HG03097 (cell line): ENCODE data around the gene TMEM184B.

Experiments
- ATAC-seq: cut with Tn5 transposase; IDR thresholded peaks from one replicate; pipeline ENCODE4 v1.9.1; 2021; ENCODE audit not compliant: unreplicated experiment, low FRiP score

The TMEM184B gene

DNA sequence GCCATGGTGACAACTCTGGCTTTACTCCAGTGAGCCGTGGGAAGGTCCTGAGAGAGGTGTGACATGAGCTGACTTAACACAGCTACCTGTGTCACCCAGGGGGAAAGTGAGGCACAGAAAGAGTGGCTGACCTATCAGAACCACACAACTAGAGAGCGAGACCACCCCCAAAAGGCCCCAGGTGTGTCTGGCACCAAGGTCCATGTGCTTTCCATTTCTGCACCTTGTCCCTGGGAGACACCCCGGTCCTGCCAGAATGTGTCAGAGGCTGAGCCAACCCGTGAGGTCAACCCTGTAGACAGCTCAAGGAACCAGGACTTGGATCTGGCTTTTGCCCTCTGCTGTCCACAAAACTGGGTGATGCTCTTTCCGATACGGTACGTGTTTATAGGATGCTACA lies 61.3 kb downstream of the TMEM184B start:
- no peak for ATAC-seq

DNA sequence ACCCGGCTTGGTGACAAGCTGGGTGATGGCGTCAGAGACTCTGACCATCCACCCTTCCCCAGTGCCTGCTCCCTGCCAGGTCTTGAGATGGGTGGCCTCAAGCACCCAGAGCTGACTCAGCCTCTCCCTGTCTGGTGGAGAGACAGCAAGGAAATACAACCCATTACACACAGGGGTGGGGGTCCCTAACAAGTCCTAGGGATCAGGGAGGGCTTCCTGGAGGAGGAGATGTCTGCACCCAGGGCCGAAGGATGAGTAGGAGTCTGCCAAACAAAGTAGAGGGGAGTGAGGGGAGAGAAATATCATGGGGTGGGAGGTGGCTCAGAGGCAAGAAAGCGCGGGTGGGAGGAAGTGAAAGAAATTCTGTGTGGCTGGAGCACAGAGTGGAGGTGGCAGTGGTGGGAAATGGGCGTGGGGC lies 64.2 kb downstream of the TMEM184B start:
- no peak for ATAC-seq

DNA sequence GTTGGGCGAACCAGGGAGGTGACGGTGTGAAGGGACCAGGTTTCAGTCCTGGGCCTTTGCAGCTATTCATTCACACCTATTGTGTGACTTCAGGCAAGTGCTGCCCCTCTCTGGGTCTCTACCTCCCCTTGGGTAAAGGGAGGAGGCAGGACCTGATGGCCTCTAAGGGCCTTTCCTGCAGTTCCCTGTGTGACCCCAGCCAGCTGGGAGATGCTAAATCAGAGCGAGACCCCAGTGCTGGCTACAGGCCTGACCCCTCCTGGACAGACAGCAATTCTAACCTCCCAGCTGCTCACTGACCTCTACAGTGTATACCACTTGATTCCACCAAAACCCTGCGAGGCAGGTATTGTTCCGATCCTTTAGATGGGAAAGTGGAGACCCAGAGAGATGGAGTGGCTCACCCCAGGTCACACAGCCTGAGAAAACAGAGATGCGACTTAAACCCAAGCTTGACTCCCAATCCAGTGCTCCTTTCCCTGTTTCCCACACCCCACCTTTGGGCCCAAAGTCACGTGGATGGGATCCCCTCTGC lies 64.8 kb downstream of the TMEM184B start:
- ATAC-seq, result no peak

DNA sequence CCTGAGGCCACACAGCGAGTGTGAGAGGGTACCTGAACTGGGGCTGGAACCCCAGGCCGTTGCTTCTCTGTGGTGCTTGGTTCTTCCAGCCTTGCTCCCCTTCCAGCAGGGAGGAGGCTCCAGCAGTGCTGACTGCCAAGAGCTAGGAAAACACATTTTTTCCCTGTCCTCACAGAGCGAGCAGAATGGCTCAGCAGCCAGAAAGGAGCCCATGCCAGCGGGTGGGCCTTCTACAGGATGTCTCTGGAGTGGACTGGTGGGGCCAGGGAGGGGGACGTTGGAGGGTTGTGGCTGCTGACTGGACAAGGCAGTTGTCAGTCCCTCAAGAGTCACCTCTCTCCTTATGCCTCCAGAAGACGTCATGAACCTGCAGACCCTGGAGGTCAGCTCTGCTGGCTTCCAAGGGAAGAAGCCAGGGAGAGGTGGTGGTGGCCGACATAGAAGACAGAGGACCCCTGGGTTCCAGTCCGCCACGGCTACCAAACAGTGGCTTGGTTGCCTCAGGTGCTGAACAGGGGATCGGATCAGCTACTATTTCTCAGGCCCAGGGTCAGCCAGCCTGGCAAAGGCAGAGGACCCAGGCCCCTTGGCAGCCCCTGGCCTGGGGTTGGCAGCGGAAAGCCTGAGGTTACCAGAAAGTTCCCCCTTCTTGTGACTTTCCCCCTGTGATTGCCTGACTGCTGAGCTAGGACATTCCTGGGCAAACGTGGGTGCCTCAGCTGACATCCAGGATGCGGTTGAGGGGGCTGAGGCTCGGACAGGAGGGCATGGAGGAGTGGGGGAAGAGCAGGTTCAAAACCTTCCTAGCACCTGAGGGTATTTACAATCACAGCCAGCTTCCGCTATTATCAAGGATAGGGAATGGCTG lies 67.3 kb downstream of the TMEM184B start:
- no peak for ATAC-seq

DNA sequence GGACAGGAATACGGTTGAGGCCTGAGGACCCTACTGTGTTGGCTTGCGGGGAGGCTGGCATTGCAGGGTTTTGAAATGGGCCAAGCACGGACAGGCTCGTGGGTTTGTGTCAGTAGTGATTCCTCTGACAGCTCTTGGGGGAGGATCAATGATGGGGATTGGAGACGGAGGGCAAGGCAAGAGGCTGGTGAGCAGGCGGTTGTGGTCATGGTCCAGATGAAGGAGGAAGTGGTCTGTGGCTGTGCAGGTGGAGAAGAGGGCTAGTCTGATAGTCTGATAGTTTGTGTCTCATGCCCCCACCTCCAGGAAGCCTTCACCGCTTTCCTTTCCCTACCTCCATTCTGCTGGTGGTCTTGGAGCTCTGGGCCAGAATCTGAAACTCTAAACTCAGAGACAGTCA lies 68.0 kb downstream of the TMEM184B start:
- ATAC-seq, result no peak

DNA sequence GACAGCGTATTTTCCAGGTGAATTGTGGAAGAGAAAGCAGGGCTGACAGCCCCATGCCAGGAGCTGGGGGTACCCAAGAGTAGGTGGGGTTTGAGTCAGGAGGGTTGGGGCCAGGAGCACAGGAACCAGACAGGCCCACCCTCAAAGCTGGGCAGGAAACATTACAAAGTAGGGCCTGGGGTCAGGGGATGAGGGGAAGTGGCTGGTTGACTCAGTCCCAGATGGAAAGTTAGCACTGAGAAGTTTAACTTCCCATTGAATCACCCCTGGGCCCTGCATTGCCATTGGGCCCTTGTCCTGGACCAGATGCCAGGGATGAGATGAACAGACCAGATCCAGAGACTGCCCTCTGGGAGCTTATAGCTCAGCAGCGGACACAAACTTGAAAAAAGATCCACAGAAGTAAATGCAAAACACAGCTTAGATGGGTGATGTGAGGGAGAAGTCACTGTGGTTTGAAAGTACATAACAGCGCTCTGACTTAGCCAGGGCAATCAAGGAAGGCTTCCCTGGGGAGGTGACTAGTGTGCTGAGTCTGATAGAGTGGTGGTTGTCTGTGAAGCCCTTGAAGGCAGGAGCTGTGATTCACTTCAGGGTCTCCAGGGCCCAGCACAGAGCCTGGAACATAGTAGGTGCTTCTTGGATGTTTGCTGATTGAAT lies 68.8 kb downstream of the TMEM184B start:
- no peak for ATAC-seq

DNA sequence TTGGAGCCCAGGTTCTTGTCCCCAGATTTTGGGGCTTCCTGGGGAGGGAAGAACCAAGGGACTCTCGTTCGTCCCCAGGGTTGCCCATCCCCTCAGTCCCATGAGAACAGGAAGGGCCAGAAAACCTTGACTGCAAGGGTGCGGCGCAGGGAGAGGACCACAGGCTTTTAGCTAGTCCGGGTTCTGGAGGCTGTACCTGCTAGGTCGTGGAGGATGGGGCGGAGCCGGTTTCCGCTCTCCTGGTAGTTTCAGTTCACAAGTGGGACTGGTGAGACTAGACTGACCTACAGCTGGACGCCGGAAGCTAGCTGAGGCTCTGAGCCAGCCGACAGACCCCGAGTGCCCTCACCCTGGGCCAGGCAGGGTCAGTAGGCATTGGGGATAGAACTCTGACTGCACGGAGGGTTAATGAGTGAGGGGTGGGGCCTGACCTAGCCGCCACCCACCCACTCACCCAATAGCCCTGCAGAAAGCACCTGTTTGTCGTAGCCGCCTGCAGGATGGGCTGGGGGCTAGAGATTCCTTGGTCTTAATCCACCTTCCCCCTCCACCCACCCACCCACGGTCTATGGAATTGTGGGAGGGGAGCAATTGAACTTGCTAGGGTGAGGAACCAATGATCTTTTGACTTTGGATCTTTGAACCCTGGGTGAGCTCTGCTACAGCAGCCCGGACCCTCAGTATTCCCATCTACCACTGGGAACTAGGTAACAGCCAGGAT lies 69.6 kb downstream of the TMEM184B start:
- ATAC-seq, result no peak

DNA sequence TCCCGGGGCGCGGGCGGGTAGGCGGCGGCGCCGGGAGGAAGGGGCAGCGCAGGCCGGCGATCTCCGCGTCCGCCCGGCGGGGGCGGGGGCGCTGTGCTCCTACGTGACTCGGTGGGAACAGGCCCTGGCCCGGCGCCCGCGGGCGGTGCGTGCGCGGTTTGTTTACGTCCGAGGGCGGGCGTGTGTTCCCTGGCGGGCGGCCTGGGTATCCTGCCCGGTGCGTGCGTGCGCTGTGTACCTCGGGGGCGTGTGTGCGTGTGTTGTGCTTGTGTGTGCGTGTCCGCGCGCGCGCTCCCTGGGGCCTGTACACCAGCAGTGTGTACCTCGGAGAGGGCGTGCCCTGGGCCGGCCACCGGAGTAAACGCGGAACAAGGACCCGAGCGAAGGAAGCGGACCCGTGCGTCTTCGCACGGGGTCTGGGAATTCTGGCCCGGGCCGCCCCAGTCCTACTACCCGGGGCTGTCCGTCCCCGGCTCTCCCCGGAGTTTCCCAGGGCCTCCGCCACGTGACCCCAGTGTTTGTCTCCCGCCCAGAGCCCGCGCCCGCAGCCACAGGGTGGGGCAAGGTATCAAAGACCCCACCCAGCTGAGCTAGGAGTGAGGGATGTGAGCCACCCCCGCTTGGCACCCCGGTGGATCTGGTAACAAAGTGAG lies 70.2 kb downstream of the TMEM184B start:
- ATAC-seq, result peak; percentile 18

DNA sequence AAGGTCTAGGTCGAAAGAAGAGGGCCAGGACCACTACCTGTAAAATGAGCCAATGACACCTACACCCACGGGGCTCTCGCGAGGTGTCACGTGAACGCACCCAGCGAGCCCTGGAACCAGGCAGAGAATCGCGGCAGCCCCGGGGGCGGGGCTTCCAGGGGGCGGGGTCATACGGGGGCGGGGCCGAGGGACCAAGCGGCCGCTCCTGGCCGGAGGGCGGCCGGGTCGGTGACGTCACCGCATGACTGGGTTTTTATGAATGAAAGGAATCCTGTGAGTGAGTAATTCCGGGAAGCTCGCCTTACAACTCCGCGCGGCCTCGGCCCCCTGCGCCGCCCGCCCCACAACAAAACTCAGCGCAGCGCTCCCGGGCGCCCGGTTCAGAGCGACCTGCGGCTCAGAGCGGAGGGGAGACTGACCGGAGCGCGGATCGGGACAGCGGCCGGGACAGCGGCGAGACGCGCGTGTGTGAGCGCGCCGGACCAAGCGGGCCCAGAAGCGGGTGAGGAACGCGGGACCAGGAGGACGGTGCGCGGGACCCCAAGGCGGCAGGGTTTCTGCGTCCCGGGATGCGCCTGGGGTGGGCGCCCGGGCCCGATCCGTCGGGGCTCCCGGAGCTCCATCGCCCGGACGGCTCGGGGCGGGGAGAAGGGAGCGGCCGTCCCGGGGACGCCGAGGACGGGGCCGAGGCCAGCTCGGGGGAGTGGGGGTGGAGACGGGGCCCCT lies 70.9 kb downstream of the TMEM184B start, which contains the start of gene MAFF:
MAFF (plus strand) TSS at position 284 of the 726 bp plus-strand sequence. CDS start 11,860 bp downstream, outside the sequence.
- peak; percentile 45 for ATAC-seq

DNA sequence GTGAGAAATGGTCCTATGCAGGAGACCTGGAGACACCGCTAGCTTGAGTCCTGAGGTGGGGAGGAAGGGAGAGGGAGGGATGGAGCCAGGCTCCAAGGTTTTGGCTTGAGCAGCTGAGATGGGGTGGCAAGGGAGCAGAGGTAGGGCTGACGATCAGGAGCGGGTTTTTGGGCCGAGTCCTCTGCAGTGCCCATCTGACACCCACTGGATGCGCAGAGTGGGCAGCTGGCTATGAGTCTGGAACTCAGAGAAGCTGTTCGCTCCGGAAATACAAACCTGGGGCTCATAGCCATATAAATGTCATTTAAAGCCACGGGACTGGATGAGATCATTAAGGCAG lies 71.5 kb downstream of the TMEM184B start:
- no peak for ATAC-seq

DNA sequence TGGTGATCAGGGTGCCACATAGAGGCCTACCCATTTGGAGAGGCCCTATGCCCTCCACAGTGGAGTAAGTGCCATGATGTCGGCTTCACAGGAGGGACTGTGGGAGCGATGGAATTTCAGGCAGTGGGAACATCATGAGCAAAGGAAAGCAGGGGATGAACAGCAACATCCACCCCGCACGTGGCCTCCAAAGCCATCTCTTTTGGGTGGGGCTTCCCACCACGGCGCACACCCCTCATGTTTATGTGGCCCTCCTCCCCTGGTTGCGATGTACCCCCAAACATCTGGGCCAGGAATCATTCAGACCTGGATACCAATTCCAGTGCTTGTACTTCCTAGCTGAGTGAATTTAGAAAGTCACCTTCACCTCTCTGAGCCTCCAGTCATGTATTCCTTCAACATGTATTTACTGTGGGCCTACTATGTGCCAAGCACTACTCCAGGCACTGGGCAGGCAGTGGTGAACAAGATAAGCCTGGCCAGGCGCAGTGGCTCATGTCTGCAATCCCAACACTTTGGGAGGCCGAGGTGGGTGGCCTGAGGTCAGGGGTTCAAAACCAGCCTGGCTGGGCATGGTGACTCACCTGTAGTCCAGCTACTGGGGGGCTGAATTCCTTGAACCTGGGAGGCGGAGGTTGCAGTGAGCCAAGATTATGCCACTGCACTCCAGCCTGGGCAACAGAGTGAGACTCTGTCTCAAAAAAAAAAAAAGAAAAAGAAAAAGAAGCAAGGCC lies 72.8 kb downstream of the TMEM184B start:
- no peak for ATAC-seq

DNA sequence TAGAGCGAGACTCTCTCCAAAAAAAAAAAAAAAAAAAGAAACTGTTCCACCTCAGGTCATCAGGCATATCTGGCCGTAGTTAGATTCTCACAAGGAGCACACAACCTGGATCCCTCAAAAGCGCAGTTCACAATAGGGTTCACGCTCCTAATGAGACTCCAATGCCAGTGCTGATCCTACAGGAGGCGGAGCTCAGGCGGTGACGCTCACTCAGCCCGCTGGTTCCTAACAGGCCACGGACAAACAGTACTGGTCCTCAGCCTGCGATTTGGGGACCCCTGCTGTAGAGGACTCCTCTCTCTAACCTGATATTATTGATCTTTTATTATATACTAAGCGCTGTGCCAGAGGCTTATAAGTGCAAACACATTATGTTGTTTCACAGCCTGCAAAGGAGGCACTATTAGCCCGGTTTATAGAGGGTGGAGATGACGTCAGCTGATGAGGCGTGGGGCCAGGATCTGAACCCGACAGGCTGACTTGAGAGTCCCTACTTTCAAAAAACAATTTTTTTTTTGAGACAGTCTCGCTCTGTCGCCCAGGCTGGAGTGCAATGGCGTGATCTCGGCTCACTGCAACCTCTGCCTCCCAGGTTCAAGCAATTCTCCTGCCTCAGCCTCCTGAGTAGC lies 75.9 kb downstream of the TMEM184B start:
- no peak for ATAC-seq

DNA sequence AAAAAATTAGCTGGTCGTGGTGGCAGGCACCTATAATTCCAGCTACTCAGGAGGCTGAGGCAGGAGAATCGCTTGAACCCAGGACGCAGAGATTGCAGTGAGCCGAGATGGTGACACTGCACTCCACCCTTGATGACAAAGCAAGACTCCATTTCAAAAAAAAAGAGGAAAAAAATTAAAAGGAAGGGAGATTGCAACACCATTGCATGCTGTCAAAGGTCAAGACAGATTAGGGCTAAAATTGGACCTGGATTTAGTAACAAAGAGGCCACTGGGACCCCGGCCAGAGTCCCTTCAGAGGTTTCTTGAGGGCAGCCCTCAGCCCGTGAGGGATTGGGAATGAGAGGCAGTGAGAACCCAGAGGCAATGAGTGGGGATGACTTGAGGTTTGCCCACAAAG lies 79.2 kb downstream of the TMEM184B start:
- no peak for ATAC-seq

DNA sequence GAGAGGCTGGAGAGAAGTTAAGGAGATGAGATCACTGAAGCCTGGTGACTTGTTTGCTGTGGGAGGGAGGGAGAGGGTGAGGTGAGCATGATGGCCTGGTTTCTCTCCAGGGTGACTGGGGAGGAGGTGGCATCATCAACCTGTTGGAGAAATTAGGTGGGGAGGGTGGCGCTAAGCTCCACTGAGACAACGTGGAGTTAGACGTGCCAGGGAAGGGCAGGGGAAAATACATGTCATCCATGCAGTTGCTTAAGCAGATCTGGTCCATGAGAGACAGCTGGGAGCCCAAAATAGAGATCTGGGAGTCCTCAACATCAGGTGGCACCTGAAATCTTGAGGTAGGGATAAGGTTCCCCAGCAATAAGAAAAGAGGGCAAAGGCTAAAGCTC lies 80.3 kb downstream of the TMEM184B start:
- ATAC-seq, result no peak

DNA sequence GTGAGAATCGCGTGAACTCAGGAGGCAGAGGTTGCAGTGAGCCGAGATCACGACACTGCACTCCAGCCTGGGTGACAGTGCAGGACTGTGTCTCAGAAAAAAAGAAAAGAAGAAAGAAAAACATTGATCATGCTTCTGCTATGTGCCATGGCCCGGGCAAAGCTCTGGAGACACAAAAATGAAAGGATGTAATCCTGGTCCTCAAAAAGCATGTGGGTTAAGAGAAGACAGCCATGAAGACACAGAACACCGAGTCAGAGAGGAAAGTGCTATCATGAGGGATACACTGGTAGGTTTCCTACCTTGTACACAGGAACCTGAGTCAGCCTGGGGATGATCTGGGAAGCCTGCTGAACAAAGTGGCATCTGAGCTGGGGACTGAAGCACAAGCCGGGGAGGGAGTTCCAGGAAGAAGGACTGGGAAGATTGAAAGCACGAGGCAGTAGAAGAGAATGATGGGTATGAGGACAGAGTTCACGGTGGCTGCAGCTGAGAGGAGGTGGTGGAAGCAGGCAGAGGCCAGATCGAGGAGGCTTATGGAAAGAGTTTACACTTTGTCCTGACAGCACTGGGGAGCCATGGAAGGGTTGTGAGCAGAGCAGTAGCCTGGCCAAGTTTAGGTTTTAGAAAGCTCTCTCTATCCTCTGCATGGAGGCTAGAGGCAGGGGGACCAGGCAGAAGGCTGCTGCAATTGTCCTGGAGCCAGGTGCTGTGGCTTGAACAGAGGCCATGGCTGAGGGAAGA lies 80.9 kb downstream of the TMEM184B start:
- no peak for ATAC-seq

DNA sequence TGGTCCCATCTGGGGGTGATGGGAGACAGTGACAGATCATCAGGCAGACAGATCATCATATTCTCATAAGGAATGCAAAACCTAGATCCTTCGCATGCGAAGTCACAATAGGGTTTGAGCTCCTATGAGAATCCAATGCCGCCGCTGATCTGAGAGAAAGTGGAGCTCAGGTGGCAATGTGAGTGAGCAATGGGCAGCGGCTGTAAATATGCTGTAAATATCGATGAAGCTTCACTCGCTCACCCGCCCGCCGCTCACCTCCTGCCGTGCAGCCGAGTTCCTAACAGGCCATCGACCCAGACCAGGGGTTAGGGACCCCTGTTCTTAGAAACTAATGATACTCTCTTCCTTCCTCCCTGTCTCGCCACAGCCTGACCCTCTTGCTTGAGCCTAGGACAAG lies 81.8 kb downstream of the TMEM184B start:
- no peak for ATAC-seq

DNA sequence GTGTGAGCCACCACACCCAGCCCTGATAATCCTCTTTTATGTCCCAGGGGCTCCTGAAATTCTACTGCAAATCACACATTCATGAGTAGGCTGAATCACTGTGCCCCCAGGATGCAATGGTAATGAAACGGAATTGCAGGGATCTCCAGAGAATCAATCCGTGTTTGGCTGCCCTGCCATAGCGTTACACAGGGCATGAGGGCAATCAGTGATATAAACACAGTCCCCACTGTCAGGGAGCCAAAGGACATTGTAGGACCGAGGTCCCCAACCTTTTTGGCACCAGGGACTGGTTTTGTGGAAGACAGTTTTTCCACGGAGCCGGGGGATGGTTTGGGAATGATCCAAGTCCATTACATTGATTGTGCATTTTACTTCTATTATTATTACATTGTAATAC lies 82.2 kb downstream of the TMEM184B start:
- ATAC-seq, result no peak

DNA sequence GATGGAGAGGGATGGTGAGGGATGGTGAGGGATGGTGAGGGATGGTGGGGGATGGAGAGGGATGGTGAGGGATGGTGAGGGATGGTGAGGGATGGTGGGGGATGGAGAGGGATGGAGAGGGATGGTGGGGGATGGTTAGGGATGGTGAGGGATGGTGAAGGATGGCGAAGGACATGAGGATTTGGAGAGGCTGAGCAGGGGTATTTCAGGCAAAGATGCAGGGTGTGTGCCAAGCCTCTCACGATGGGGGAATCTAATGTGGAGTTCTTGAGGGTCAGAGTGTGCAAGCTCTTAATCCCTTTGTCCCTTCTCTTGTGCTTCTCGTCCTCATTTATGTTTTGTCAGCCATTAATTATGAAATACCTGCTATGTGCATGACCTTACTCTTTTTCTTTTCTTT lies 83.7 kb downstream of the TMEM184B start:
- no peak for ATAC-seq
